ENCODE data around the gene AKT3.
"Not testable (repeated sequence)": the region's sequence is repeated elsewhere in the genome, so short reads cannot be mapped to it uniquely, and the experiment has no call there.

AKT3 gene

GRCh38 chr1:243841507-243841906 lies 8.5 kb downstream of the AKT3 start:
- no peak for DNase-seq (ENCODE audit: low spot score)

- DNase-seq (ENCODE audit: low spot score), result no peak
These were observed 12.0 kb downstream of the AKT3 start for GRCh38 chr1:243837907-243838535.

GRCh38 chr1:243834130-243834529 lies 15.9 kb downstream of the AKT3 start:
- no peak for DNase-seq (ENCODE audit: low spot score)

GRCh38 chr1:243831463-243831862 lies 18.6 kb downstream of the AKT3 start:
- no peak for DNase-seq (ENCODE audit: low spot score)

- DNase-seq (ENCODE audit: low spot score), result no peak
These were observed 22.8 kb downstream of the AKT3 start for GRCh38 chr1:243827206-243827605.

- not testable (repeated sequence) for DNase-seq (ENCODE audit: low spot score)
These were observed 25.1 kb downstream of the AKT3 start for GRCh38 chr1:243824907-243825306.

- DNase-seq (ENCODE audit: low spot score), result no peak
These were observed 28.8 kb downstream of the AKT3 start for GRCh38 chr1:243821177-243821680.

GRCh38 chr1:243819438-243819839 lies 30.6 kb downstream of the AKT3 start:
- DNase-seq (ENCODE audit: low spot score), result no peak

- no peak for DNase-seq (ENCODE audit: low spot score)
These were observed 31.1 kb downstream of the AKT3 start for GRCh38 chr1:243818978-243819377.

GRCh38 chr1:243814718-243815117 lies 35.3 kb downstream of the AKT3 start:
- DNase-seq (ENCODE audit: low spot score), result no peak

- not testable (repeated sequence) for DNase-seq (ENCODE audit: low spot score)
These were observed 42.7 kb downstream of the AKT3 start for GRCh38 chr1:243807346-243807745.

- no peak for DNase-seq (ENCODE audit: low spot score)
These were observed 43.7 kb downstream of the AKT3 start for GRCh38 chr1:243806310-243806709.

- DNase-seq (ENCODE audit: low spot score), result no peak
These were observed 47.3 kb downstream of the AKT3 start for GRCh38 chr1:243802736-243803135.

- no peak for DNase-seq (ENCODE audit: low spot score)
These were observed 48.7 kb downstream of the AKT3 start for GRCh38 chr1:243801378-243801777.

- no peak for DNase-seq (ENCODE audit: low spot score)
These were observed 50.1 kb downstream of the AKT3 start for GRCh38 chr1:243799908-243800307.

GRCh38 chr1:243798726-243799125 lies 51.3 kb downstream of the AKT3 start:
- DNase-seq (ENCODE audit: low spot score), result no peak

GRCh38 chr1:243796016-243796415 lies 54.0 kb downstream of the AKT3 start:
- DNase-seq (ENCODE audit: low spot score), result no peak

GRCh38 chr1:243793298-243793697 lies 56.7 kb downstream of the AKT3 start:
- no peak for DNase-seq (ENCODE audit: low spot score)

- no peak for DNase-seq (ENCODE audit: low spot score)
These were observed 57.2 kb downstream of the AKT3 start for GRCh38 chr1:243792891-243793290.

- no peak for DNase-seq (ENCODE audit: low spot score)
These were observed 57.6 kb downstream of the AKT3 start for GRCh38 chr1:243792401-243792800.

- no peak for DNase-seq (ENCODE audit: low spot score)
These were observed 58.3 kb downstream of the AKT3 start for GRCh38 chr1:243791586-243792267.

- DNase-seq (ENCODE audit: low spot score), result no peak
These were observed 59.6 kb downstream of the AKT3 start for GRCh38 chr1:243790404-243790803.

GRCh38 chr1:243786531-243786930 lies 63.5 kb downstream of the AKT3 start:
- DNase-seq (ENCODE audit: low spot score), result no peak

- no peak for DNase-seq (ENCODE audit: low spot score)
These were observed 65.5 kb downstream of the AKT3 start for GRCh38 chr1:243784506-243784905.

Data from hematopoietic multipotent progenitor cell treated with erythropoietin and hydrocortisone succinate and interleukin-3 and kit ligand, for 17 days (in vitro differentiated cells).